CD14-positive monocyte (primary cell): Measurements from ENCODE around the gene TECPR1. TPM values are rescaled to one million over a fixed set of nuclear protein-coding genes. Genes with fewer than 3 reads are reported as not detected.

ENCODE experiments used
- DNase-seq, 3 donors: peaks; one replicate each; pipeline ENCODE4 v3.0.0-alpha.2; 2011 to 2022
- H2AFZ ChIP-seq: 2 replicates; pipeline ENCODE4 v1.6.0; 2012; ENCODE audit warnings: mild to moderate bottlenecking, low read depth, low read length, inconsistent platforms; ENCODE audit not compliant: insufficient read depth, poor library complexity, severe bottlenecking
- H3K27ac ChIP-seq, 2 donors: 1 replicate in 1 of 2; 2 replicates in 1 of 2; pipeline ENCODE4 v1.5.1; 2012 to 2013; ENCODE audit warnings: low read length in 2 of 2, control low read depth in 1 of 2, inconsistent platforms in 1 of 2, low read depth in 1 of 2, mild to moderate bottlenecking in 1 of 2
- H3K27me3 ChIP-seq, 2 donors: one replicate each; pipeline versions ENCODE4 v1.6.0 to v1.6.1; 2011 to 2013; ENCODE audit warnings: low read length in 2 of 2; ENCODE audit not compliant: control insufficient read depth in 2 of 2, insufficient read depth in 2 of 2
- H3K36me3 ChIP-seq, 2 donors: replicated peaks in 1 of 2; 1 replicate in 1 of 2; 2 replicates in 1 of 2; pipeline versions ENCODE4 v1.5.1 to v1.6.1; 2012 to 2013; ENCODE audit warnings: low read length in 2 of 2, control low read depth in 1 of 2, inconsistent platforms in 1 of 2, mild to moderate bottlenecking in 1 of 2; ENCODE audit not compliant: insufficient read depth in 2 of 2, control insufficient read depth in 1 of 2
- H3K4me1 ChIP-seq, 2 donors: 1 replicate in 1 of 2; 2 replicates in 1 of 2; pipeline versions ENCODE4 v1.5.1 to v1.6.1; 2012 to 2013; ENCODE audit warnings: low read length in 2 of 2, control low read depth in 1 of 2, inconsistent platforms in 1 of 2, mild to moderate bottlenecking in 1 of 2, moderate library complexity in 1 of 2; ENCODE audit not compliant: insufficient read depth in 2 of 2, control insufficient read depth in 1 of 2
- H3K4me2 ChIP-seq: replicated peaks from 2 replicates; pipeline ENCODE3; 2012; ENCODE audit warnings: low read length, moderate library complexity, mild to moderate bottlenecking; ENCODE audit not compliant: poor library complexity, severe bottlenecking; ENCODE audit errors: extremely low read depth
- H3K4me3 ChIP-seq, 3 experiments: fragments of 200-600 bp in 1 of 3; sonication (generic) in 1 of 3; replicated peaks in 1 of 3; 1 replicate in 2 of 3; 2 replicates in 1 of 3; pipeline ENCODE4 v1.5.1; 2011 to 2013; ENCODE audit warnings: low read length in 3 of 3, mild to moderate bottlenecking in 3 of 3, control low read depth in 2 of 3, low read depth in 2 of 3, inconsistent platforms in 1 of 3, moderate library complexity in 1 of 3
- H3K79me2 ChIP-seq: 2 replicates; pipeline ENCODE4 v1.6.0; 2012; ENCODE audit warnings: mild to moderate bottlenecking, control low read depth, inconsistent platforms, low read length, moderate library complexity; ENCODE audit not compliant: insufficient read depth
- H3K9ac ChIP-seq: 2 replicates; pipeline ENCODE4 v1.6.0; 2017; ENCODE audit warnings: low read length, mild to moderate bottlenecking; ENCODE audit not compliant: insufficient read depth, poor library complexity, severe bottlenecking
- H3K9me3 ChIP-seq, 2 donors: replicated peaks in 1 of 2; 1 replicate in 1 of 2; 2 replicates in 1 of 2; pipeline versions ENCODE4 v1.5.1 to v1.6.1; 2012 to 2013; ENCODE audit warnings: low read length in 2 of 2, control low read depth in 1 of 2; ENCODE audit not compliant: control insufficient read depth in 1 of 2, insufficient read depth in 1 of 2
- H4K20me1 ChIP-seq: 2 replicates; pipeline ENCODE4 v1.6.0; 2012; ENCODE audit warnings: mild to moderate bottlenecking, low read length, control low read depth, moderate library complexity; ENCODE audit not compliant: insufficient read depth
- H3K27ac Mint-ChIP-seq, 7 donors: one replicate each; pipeline ENCODE4 v1.8.0; 2020; ENCODE audit warnings: mild to moderate bottlenecking in 7 of 7, mixed read lengths in 7 of 7, moderate library complexity in 6 of 7, inconsistent platforms in 2 of 7
- H3K27me3 Mint-ChIP-seq, 3 donors: one replicate each; pipeline ENCODE4 v1.8.0; 2021 to 2022; ENCODE audit warnings: low read depth in 3 of 3, mild to moderate bottlenecking in 3 of 3, mixed read lengths in 3 of 3, moderate library complexity in 3 of 3, inconsistent platforms in 1 of 3
- H3K36me3 Mint-ChIP-seq, 2 donors: one replicate each; pipeline ENCODE4 v1.8.0; 2020; ENCODE audit warnings: mixed read lengths in 2 of 2, inconsistent platforms in 1 of 2, mild to moderate bottlenecking in 1 of 2
- H3K4me1 Mint-ChIP-seq: one replicate; pipeline ENCODE4 v1.8.0; 2020; ENCODE audit warnings: mild to moderate bottlenecking, mixed read lengths
- H3K4me3 Mint-ChIP-seq, 2 donors: one replicate each; pipeline ENCODE4 v1.8.0; 2020; ENCODE audit warnings: mild to moderate bottlenecking in 2 of 2, mixed read lengths in 2 of 2, moderate library complexity in 1 of 2
- H3K9me3 Mint-ChIP-seq, 7 donors: one replicate each; pipeline ENCODE4 v1.8.0; 2020 to 2022; ENCODE audit warnings: mixed read lengths in 7 of 7, mild to moderate bottlenecking in 6 of 7, moderate library complexity in 6 of 7, inconsistent platforms in 2 of 7
- WGBS: methylation state at CpG from one replicate; pipeline ENCODE4 v1.1.5; 2013; ENCODE audit warnings: missing lambda C conversion rate; ENCODE audit not compliant: insufficient coverage; 5-methylcytosine and 5-hydroxymethylcytosine counted together
- intact Hi-C, 2 donors: fragments of 100-400 bp; cut with micrococcal nuclease; formaldehyde crosslinking; loops; one replicate each; pipeline versions ENCODE4 v1.15.0 to v1.15.1; 2023
- polyA plus RNA-seq, 3 donors: library from polyadenylated mRNA; depleted of rRNA in 1 of 3; unstranded in 2 of 3; stranded (reverse) in 1 of 3; fragments of 300-500 nt in 2 of 3; fragments of >200 nt in 1 of 3; fragmentation: Illumina TruSeq in 2 of 3; gene quantifications; 1 replicate in 2 of 3; 2 replicates in 1 of 3; pipeline ENCODE4 v1.2.3, GENCODE V29; 2012 to 2021
- TF ChIP-seq, protein P1 (sequence below): fragments of 200-600 bp; IDR thresholded peaks from one replicate; pipeline ENCODE4 v1.8.0; 2022; ENCODE audit warnings: antibody characterized with exemption, mild to moderate bottlenecking

TECPR1 gene
- polyA plus RNA-seq, 3 donors: 5.7 to 20.0 (median 10.2) TPM

GRCh38 chr7:98215561-98216495 lies 36.2 kb downstream of the TECPR1 start:
- peaks cover 6% of the 10 kb centered on the region in 2 donors for H3K4me1 ChIP-seq
- H3K79me2 ChIP-seq: no peaks in the 10 kb centered on the region
- no peak overlapping the region for H3K27ac ChIP-seq
- H3K9me3 ChIP-seq: no peaks in the 10 kb centered on the region
- H3K9ac ChIP-seq: no peak overlapping the region
- peaks cover 0 to 11% (median 3%) of the 10 kb centered on the region in 7 donors for H3K9me3 Mint-ChIP-seq
- H3K27ac Mint-ChIP-seq: no peak overlapping the region
- TF ChIP-seq, protein P1, sequence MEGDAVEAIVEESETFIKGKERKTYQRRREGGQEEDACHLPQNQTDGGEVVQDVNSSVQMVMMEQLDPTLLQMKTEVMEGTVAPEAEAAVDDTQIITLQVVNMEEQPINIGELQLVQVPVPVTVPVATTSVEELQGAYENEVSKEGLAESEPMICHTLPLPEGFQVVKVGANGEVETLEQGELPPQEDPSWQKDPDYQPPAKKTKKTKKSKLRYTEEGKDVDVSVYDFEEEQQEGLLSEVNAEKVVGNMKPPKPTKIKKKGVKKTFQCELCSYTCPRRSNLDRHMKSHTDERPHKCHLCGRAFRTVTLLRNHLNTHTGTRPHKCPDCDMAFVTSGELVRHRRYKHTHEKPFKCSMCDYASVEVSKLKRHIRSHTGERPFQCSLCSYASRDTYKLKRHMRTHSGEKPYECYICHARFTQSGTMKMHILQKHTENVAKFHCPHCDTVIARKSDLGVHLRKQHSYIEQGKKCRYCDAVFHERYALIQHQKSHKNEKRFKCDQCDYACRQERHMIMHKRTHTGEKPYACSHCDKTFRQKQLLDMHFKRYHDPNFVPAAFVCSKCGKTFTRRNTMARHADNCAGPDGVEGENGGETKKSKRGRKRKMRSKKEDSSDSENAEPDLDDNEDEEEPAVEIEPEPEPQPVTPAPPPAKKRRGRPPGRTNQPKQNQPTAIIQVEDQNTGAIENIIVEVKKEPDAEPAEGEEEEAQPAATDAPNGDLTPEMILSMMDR: no peak
- no peak for DNase-seq
- H3K36me3 ChIP-seq: peaks cover 25 to 28% of the 10 kb centered on the region in 2 donors
- no peak overlapping the region for H3K4me3 ChIP-seq
- no peak overlapping the region for H3K4me2 ChIP-seq
- peaks cover 8 to 18% (median 8%) of the 10 kb centered on the region in 3 donors for H3K27me3 Mint-ChIP-seq
- WGBS: 97% methylated on average over 26 of the region's 32 CpGs
- no peak overlapping the region for H3K4me3 Mint-ChIP-seq
- intact Hi-C loops: no loop called here
- H4K20me1 ChIP-seq: peaks cover 25% of the 10 kb centered on the region
- peaks cover 9% of the 10 kb centered on the region for H3K4me1 Mint-ChIP-seq
- peaks cover 0 to 12% of the 10 kb centered on the region in 2 donors for H3K27me3 ChIP-seq
- no peak overlapping the region for H2AFZ ChIP-seq
- peaks cover 29 to 40% of the 10 kb centered on the region in 2 donors for H3K36me3 Mint-ChIP-seq

- H3K9ac ChIP-seq: no peak overlapping the region
- H3K9me3 ChIP-seq: no peaks in the 10 kb centered on the region
- no peak for DNase-seq
- H3K27me3 Mint-ChIP-seq: peaks cover 15 to 28% (median 17%) of the 10 kb centered on the region in 3 donors
- peaks cover 25 to 28% of the 10 kb centered on the region in 2 donors for H3K36me3 ChIP-seq
- peaks cover 0 to 22% of the 10 kb centered on the region in 2 donors for H3K27me3 ChIP-seq
- WGBS: 96% methylated on average over 18 of the region's 27 CpGs
- H3K27ac Mint-ChIP-seq: no peak overlapping the region
- H2AFZ ChIP-seq: no peak overlapping the region
- no peak overlapping the region for H3K4me2 ChIP-seq
- H3K27ac ChIP-seq: no peak overlapping the region
- peaks cover 29 to 33% of the 10 kb centered on the region in 2 donors for H3K36me3 Mint-ChIP-seq
- intact Hi-C loops: no loop called here
- H3K4me3 Mint-ChIP-seq: no peak overlapping the region
- H3K4me3 ChIP-seq: no peak overlapping the region
- peaks cover 6% of the 10 kb centered on the region in 2 donors for H3K4me1 ChIP-seq
- no peaks in the 10 kb centered on the region for H3K79me2 ChIP-seq
- peaks cover 0 to 11% (median 4%) of the 10 kb centered on the region in 7 donors for H3K9me3 Mint-ChIP-seq
- peaks cover 9% of the 10 kb centered on the region for H3K4me1 Mint-ChIP-seq
- H4K20me1 ChIP-seq: peaks cover 25% of the 10 kb centered on the region
- TF ChIP-seq, protein P1: no peak
These were observed 37.2 kb downstream of the TECPR1 start for GRCh38 chr7:98214811-98215321.
